ENCODE measurements around the gene ACKR2. TPM values are rescaled to one million over a fixed set of nuclear protein-coding genes. Genes with fewer than 3 reads are reported as not detected.

Gene ACKR2
- total and polyA plus RNA-seq, 2 of the 13 experiments (the other 11 are each of a cell fraction or from before 2014, with no cell fraction given), result 1.1 to 1.9 TPM

- no peak; the same call in 1 of the 2 replicates for TF ChIP-seq ZNF367 (CRISPR knock-in tag; IDR thresholded peaks at IDR 0.05; ENCODE audit: borderline replicate concordance)
- TF ChIP-seq FOXK1 (CRISPR knock-in tag; IDR thresholded peaks at IDR 0.05; ENCODE audit: borderline replicate concordance, low read depth), result peak; percentile 70; the same call in 1 of the 2 replicates
- TF ChIP-seq ZSCAN5A (CRISPR knock-in tag; IDR thresholded peaks at IDR 0.05; ENCODE audit: borderline replicate concordance), result peak; percentile 45; the same call in 1 of the 2 replicates
- TF ChIP-seq ZBTB7B (CRISPR knock-in tag; IDR thresholded peaks at IDR 0.05), result peak; percentile 54
- TF ChIP-seq ZGPAT (CRISPR knock-in tag; IDR thresholded peaks at IDR 0.05), result peak; percentile 91
- 0 out of 2 replicates have a peak, but pooled peaks have one; percentile 21 for TF ChIP-seq MAFF (IDR thresholded peaks at IDR 0.05; ENCODE audit: low read depth, low read length)
- TF ChIP-seq HMG20A (CRISPR knock-in tag; IDR thresholded peaks at IDR 0.05; ENCODE audit: borderline replicate concordance), result peak; percentile 91
- TF ChIP-seq POLR2AphosphoS5 (IDR thresholded peaks at IDR 0.05; ENCODE audit: low read depth, low read length), result no peak
- TF ChIP-seq ADNP (CRISPR knock-in tag; IDR thresholded peaks at IDR 0.05), result no peak
- no peak; the same call in 1 of the 2 replicates for TF ChIP-seq EHMT2 (IDR thresholded peaks at IDR 0.05; ENCODE audit: borderline replicate concordance, low read depth, low read length)
- TF ChIP-seq ZNF512 (CRISPR knock-in tag; IDR thresholded peaks at IDR 0.05), result no peak
- TF ChIP-seq MNT (IDR thresholded peaks at IDR 0.05), result no peak
- no peak for TF ChIP-seq RFX1 (IDR thresholded peaks at IDR 0.05)
- TF ChIP-seq ARHGAP35 (CRISPR knock-in tag; IDR thresholded peaks at IDR 0.05; ENCODE audit: borderline replicate concordance), result no peak
- TF ChIP-seq SNAI1 (CRISPR knock-in tag; IDR thresholded peaks at IDR 0.05; ENCODE audit: borderline replicate concordance), result no peak
- TF ChIP-seq HOMEZ (CRISPR knock-in tag; IDR thresholded peaks at IDR 0.05; ENCODE audit: low read depth), result peak; percentile 65
- 0 out of 2 replicates have a peak, but pooled peaks have one; percentile 42 for TF ChIP-seq ZNF83 (CRISPR knock-in tag; IDR thresholded peaks at IDR 0.05; ENCODE audit: borderline replicate concordance)
- peak; percentile 17 to 27; a peak in 1 of 4 replicates for TF ChIP-seq POLR2A (IDR thresholded peaks at IDR 0.05; ENCODE audit: insufficient read depth in 1 of 2, low read depth in 2 of 2, low read length in 2 of 2)
- no peak for TF ChIP-seq PAWR (CRISPR knock-in tag; IDR thresholded peaks at IDR 0.05; ENCODE audit: borderline replicate concordance)
- no peak; the same call in 1 of the 2 replicates for TF ChIP-seq CHD4 (IDR thresholded peaks at IDR 0.05; ENCODE audit: borderline replicate concordance, low read length)
These were observed 46.5 kb downstream of the ACKR2 start (continued) for GRCh38 chr3:42855547-42856380.
